ENCODE data around the gene NXN.

DNA sequence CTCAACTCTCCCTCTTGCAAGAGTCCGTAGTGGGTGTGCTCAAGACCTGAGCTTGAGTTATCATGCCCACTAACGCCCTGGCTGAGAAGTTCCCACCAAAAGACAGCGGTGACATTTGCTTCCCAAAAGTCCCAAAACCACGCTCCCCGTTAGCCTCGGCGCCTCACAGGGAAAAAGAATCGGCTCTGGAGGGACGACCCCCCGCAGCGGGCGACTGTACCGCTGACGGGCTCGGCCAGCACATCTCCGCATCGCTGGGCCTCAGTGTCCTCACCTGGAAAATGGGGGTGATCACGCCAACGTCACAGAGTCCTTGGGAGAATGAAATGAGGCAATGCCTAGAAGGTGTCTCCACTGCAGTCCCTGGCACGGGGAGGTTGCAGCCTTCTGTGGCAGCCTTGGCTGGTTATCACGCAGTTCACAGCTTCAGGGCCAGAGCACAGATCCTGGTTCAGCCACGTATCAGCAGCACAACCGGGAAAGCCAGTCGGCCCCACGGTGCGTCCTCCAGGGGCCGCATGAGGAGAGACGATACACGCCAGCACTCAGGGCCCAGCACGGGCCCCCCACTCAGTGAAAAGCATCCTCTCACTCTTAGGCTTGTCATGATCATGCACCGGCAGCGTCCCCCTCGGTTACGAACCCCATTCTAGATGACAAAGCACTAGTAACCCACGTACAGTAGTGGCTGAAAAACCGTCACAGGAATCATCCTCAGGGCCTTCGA lies 32.9 kb downstream of the NXN start:
- TF ChIP-seq SUZ12 (IDR thresholded peaks at IDR 0.05; ENCODE audit: extremely low read depth, insufficient read depth, insufficient read length), result no peak
- no peak for TF ChIP-seq ZNF274 (IDR thresholded peaks at IDR 0.05; ENCODE audit: low read depth, low read length)

Data from NT2/D1 (cell line).